ENCODE measurements around the gene SZRD1.

GRCh38 chr1:16447641-16448040 lies 80.6 kb downstream of the SZRD1 start:
- TF ChIP-seq CTCF (IDR thresholded peaks at IDR 0.05) (no peak), ZFX (IDR thresholded peaks at IDR 0.05; ENCODE audit: borderline replicate concordance) (no peak)

Measured in 22Rv1 (cell line).